Right cardiac atrium (tissue), 5 donors: ENCODE measurements around the gene CIDEA. TPM values are rescaled to one million over a fixed set of nuclear protein-coding genes. Genes with fewer than 3 reads are reported as not detected.

Experiments used
- ATAC-seq, 2 donors: fragments of 200-7000 bp; cut with Tn5 transposase; one replicate each; pipeline versions ENCODE4 v1.8.0 to v1.9.1; 2020; ENCODE audit warnings: moderate library complexity in 2 of 2, mild to moderate bottlenecking in 1 of 2
- DNase-seq, 3 donors: peaks; one replicate each; pipeline ENCODE4 v3.0.0-alpha.2; 2020
- H3K27ac ChIP-seq: one replicate; pipeline ENCODE4 v1.5.1; 2013; ENCODE audit warnings: mild to moderate bottlenecking, low read length, control low read depth, moderate library complexity
- H3K27me3 ChIP-seq: one replicate; pipeline ENCODE4 v1.6.1; 2013; ENCODE audit not compliant: control insufficient read depth, insufficient read depth
- H3K4me1 ChIP-seq: one replicate; pipeline ENCODE4 v1.6.1; 2013; ENCODE audit warnings: low read length; ENCODE audit not compliant: control insufficient read depth, insufficient read depth
- H3K4me3 ChIP-seq: one replicate; pipeline ENCODE4 v1.5.1; 2013; ENCODE audit warnings: low read length, control low read depth
- H3K9me3 ChIP-seq: one replicate; pipeline ENCODE4 v1.6.1; 2013; ENCODE audit warnings: low read length; ENCODE audit not compliant: control insufficient read depth
- WGBS: extraction: QIAGEN DNeasy Blood & Tissue Kit; methylation state at CpG from one replicate; pipeline ENCODE4 v1.1.7; 2013; 5-methylcytosine and 5-hydroxymethylcytosine counted together
- intact Hi-C, 4 donors: fragments of 100-400 bp; cut with DNase I; formaldehyde crosslinking; loops; one replicate each; pipeline versions ENCODE4 v1.11.0 to v1.14.0; 2022 to 2023
- polyA plus RNA-seq: library from polyadenylated mRNA; stranded (reverse); fragments of 200-250 nt; gene quantifications from one replicate; pipeline ENCODE4 v1.2.3, GENCODE V29; 2013
- total RNA-seq, 4 donors: library from RNA; stranded (reverse); fragmentation: NEBNext Ultra II Directional; extraction: Animal tissue kit (Norgen Biotek cat#: 25700); gene quantifications; one replicate each; pipeline ENCODE4 v1.2.1, GENCODE V29; 2021
- donor health status: healthy with polysubstance abuse.
- donor health status: DM: no; HTN: yes; CAD: no.
- donor health status: DM: no; HTN: no; CAD: no.
- donor health status: DM: no; HTN: yes; CAD: no; lungs with severe emphysema.
- donor health status: DM: yes; HTN: yes; CAD: no.

The CIDEA gene
- total and polyA plus RNA-seq, 5 donors: 0.26 to 6.0 (median 0.77) TPM

DNA sequence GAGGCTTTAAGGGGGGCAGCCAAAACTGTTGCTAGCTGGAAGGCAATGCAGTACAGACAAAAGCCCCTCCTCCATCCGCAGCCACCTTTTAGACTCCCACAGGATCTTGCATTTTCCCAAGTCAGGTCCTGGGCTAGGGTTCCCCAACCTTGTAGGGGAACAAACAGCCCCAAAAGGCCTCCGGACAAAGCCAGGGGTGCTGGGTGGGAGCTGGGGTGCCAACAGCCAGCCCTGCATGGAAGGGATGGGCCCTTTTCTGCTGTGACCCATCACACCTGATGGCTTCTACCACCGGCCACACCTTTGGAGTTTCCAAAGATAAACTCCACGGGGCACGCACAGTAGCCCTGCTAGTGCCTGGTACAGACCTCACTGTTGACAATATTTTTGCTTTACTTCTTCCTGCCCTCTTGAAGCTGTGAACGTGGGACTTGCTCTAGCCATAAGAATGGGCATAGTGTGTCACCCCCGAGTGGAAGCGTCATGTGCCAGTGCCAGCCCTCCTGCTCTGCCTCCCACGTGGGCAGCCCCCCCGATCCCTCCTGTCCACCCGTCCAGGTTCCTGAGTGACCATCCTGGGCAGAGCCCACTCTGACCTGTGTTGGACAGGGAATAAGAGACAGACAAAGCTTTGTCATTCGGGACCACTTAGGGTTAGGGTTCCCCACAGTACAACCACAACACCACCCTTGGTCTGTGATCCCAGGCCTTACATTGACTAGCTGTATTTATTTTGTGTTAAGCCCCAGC, 72.7 kb downstream of the CIDEA start:
- H3K4me3 ChIP-seq: no peak overlapping the region
- H3K27me3 ChIP-seq: no peaks in the 10 kb centered on the region
- intact Hi-C loops: no loop called here
- ATAC-seq: peak; percentile 7 to 10
- no peak overlapping the region for H3K27ac ChIP-seq
- 74% methylated on average over 12 of the region's 12 CpGs for WGBS
- H3K9me3 ChIP-seq: no peaks in the 10 kb centered on the region
- DNase-seq: no peak
- peaks cover 6% of the 10 kb centered on the region for H3K4me1 ChIP-seq

Other genes starting within 250 kb of the CIDEA start
- gene ANKRD62, start 160.5 kb upstream of the CIDEA start, total RNA-seq: not detected
- not detected for gene ANKRD62, start 160.5 kb upstream of the CIDEA start, polyA plus RNA-seq
- gene TUBB6, start 53.9 kb downstream of the CIDEA start, total RNA-seq: 100 to 1,000 TPM in 2 of 4 donors, 10 to 100 TPM in 2; 69.0 to 189 (median 117) TPM
- 143 TPM for gene TUBB6, start 53.9 kb downstream of the CIDEA start, polyA plus RNA-seq
- 10 to 100 TPM; 73.1 to 88.4 (median 80.2) TPM for gene AFG3L2, start 122.9 kb downstream of the CIDEA start, total RNA-seq
- gene AFG3L2, start 122.9 kb downstream of the CIDEA start, polyA plus RNA-seq: 53.3 TPM
- 1 to 10 TPM; 1.7 to 3.9 (median 2.0) TPM for gene PRELID3A, start 153.6 kb downstream of the CIDEA start, total RNA-seq
- gene PRELID3A, start 153.6 kb downstream of the CIDEA start, polyA plus RNA-seq: 1.9 TPM